ENCODE data around the gene PALB2. TPM values are rescaled to one million over a fixed set of nuclear protein-coding genes. Genes with fewer than 3 reads are reported as not detected.

Gene PALB2
- total and polyA plus RNA-seq, 9 of the 15 experiments (the other 6 are each of a cell fraction or from before 2014, with no cell fraction given), result 7.0 to 25.8 (median 15.2) TPM

DNA sequence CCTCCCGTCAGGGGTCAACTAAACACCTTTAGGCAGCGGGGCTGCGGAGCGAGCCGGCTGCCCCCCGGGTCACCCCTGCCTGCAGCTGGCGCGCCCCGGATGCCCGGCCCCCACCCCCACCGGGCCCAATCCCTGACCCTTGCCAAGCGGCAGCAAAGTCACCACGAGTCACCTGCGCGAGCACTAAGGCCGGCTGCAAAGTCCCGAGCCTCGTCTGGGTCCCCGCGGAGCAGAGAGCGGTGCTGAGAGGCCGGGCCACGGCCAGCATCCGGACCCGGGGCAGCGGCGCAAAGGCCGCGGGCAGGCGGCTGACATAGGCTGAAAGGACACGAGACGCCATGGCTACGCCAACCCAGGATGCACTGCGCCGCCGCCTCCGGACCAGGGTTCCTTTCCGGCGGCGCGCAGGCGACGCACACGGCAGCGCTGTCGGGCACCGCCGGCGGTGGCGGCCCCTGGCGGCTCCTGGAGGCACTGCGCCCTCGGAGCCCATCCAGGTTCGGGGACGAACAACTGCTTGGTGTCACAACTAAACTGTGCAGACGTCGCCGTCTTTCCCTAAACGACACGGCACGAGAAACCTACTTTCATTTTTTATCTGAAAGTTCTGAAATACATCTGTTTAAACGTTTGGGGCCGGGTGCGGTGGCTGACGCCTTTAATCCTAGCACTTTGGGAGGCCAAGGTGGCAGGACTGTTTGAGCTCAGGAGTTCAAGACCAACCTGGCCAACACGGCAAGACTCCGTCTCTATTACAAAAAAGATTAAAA, 45.0 kb downstream of the PALB2 start, which contains the start of gene NDUFAB1 (continued):
- TF ChIP-seq, protein P1, sequence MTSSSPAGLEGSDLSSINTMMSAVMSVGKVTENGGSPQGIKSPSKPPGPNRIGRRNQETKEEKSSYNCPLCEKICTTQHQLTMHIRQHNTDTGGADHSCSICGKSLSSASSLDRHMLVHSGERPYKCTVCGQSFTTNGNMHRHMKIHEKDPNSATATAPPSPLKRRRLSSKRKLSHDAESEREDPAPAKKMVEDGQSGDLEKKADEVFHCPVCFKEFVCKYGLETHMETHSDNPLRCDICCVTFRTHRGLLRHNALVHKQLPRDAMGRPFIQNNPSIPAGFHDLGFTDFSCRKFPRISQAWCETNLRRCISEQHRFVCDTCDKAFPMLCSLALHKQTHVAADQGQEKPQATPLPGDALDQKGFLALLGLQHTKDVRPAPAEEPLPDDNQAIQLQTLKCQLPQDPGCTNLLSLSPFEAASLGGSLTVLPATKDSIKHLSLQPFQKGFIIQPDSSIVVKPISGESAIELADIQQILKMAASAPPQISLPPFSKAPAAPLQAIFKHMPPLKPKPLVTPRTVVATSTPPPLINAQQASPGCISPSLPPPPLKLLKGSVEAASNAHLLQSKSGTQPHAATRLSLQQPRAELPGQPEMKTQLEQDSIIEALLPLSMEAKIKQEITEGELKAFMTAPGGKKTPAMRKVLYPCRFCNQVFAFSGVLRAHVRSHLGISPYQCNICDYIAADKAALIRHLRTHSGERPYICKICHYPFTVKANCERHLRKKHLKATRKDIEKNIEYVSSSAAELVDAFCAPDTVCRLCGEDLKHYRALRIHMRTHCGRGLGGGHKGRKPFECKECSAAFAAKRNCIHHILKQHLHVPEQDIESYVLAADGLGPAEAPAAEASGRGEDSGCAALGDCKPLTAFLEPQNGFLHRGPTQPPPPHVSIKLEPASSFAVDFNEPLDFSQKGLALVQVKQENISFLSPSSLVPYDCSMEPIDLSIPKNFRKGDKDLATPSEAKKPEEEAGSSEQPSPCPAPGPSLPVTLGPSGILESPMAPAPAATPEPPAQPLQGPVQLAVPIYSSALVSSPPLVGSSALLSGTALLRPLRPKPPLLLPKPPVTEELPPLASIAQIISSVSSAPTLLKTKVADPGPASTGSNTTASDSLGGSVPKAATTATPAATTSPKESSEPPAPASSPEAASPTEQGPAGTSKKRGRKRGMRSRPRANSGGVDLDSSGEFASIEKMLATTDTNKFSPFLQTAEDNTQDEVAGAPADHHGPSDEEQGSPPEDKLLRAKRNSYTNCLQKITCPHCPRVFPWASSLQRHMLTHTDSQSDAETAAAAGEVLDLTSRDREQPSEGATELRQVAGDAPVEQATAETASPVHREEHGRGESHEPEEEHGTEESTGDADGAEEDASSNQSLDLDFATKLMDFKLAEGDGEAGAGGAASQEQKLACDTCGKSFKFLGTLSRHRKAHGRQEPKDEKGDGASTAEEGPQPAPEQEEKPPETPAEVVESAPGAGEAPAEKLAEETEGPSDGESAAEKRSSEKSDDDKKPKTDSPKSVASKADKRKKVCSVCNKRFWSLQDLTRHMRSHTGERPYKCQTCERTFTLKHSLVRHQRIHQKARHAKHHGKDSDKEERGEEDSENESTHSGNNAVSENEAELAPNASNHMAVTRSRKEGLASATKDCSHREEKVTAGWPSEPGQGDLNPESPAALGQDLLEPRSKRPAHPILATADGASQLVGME (CRISPR knock-in tag; IDR thresholded peaks at IDR 0.05), result no peak
- no peak for TF ChIP-seq NCOA6 (IDR thresholded peaks at IDR 0.05)
- TF ChIP-seq, protein P2, sequence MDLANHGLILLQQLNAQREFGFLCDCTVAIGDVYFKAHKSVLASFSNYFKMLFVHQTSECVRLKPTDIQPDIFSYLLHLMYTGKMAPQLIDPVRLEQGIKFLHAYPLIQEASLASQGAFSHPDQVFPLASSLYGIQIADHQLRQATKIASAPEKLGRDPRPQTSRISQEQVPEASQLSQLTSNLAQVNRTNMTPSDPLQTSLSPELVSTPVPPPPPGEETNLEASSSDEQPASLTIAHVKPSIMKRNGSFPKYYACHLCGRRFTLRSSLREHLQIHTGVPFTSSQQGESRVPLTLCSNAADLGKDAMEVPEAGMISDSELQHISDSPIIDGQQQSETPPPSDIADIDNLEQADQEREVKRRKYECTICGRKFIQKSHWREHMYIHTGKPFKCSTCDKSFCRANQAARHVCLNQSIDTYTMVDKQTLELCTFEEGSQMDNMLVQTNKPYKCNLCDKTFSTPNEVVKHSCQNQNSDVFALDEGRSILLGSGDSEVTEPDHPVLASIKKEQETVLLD (IDR thresholded peaks at IDR 0.05), result no peak
- no peak for TF ChIP-seq ZBED1 (IDR thresholded peaks at IDR 0.05)
- TF ChIP-seq RBBP5 (IDR thresholded peaks at IDR 0.05; ENCODE audit: borderline replicate concordance, insufficient read depth, low read length, poor library complexity, severe bottlenecking), result peak; percentile 68
- TF ChIP-seq, protein P3, sequence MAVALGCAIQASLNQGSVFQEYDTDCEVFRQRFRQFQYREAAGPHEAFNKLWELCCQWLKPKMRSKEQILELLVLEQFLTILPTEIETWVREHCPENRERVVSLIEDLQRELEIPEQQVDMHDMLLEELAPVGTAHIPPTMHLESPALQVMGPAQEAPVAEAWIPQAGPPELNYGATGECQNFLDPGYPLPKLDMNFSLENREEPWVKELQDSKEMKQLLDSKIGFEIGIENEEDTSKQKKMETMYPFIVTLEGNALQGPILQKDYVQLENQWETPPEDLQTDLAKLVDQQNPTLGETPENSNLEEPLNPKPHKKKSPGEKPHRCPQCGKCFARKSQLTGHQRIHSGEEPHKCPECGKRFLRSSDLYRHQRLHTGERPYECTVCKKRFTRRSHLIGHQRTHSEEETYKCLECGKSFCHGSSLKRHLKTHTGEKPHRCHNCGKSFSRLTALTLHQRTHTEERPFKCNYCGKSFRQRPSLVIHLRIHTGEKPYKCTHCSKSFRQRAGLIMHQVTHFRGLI (CRISPR knock-in tag; IDR thresholded peaks at IDR 0.05), result no peak
- TF ChIP-seq ZNF778 (CRISPR knock-in tag; IDR thresholded peaks at IDR 0.05), result no peak
- TF ChIP-seq, protein P4, sequence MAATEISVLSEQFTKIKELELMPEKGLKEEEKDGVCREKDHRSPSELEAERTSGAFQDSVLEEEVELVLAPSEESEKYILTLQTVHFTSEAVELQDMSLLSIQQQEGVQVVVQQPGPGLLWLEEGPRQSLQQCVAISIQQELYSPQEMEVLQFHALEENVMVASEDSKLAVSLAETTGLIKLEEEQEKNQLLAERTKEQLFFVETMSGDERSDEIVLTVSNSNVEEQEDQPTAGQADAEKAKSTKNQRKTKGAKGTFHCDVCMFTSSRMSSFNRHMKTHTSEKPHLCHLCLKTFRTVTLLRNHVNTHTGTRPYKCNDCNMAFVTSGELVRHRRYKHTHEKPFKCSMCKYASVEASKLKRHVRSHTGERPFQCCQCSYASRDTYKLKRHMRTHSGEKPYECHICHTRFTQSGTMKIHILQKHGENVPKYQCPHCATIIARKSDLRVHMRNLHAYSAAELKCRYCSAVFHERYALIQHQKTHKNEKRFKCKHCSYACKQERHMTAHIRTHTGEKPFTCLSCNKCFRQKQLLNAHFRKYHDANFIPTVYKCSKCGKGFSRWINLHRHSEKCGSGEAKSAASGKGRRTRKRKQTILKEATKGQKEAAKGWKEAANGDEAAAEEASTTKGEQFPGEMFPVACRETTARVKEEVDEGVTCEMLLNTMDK (IDR thresholded peaks at IDR 0.05; ENCODE audit: borderline replicate concordance, insufficient read depth, low read depth, low read length, poor library complexity, severe bottlenecking), result peak; percentile 97
- TF ChIP-seq NFYB (IDR thresholded peaks at IDR 0.05; ENCODE audit: extremely low read depth, insufficient read length), result no peak
- TF ChIP-seq ELF4 (CRISPR knock-in tag; IDR thresholded peaks at IDR 0.05), result no peak
- TF ChIP-seq, protein P5, sequence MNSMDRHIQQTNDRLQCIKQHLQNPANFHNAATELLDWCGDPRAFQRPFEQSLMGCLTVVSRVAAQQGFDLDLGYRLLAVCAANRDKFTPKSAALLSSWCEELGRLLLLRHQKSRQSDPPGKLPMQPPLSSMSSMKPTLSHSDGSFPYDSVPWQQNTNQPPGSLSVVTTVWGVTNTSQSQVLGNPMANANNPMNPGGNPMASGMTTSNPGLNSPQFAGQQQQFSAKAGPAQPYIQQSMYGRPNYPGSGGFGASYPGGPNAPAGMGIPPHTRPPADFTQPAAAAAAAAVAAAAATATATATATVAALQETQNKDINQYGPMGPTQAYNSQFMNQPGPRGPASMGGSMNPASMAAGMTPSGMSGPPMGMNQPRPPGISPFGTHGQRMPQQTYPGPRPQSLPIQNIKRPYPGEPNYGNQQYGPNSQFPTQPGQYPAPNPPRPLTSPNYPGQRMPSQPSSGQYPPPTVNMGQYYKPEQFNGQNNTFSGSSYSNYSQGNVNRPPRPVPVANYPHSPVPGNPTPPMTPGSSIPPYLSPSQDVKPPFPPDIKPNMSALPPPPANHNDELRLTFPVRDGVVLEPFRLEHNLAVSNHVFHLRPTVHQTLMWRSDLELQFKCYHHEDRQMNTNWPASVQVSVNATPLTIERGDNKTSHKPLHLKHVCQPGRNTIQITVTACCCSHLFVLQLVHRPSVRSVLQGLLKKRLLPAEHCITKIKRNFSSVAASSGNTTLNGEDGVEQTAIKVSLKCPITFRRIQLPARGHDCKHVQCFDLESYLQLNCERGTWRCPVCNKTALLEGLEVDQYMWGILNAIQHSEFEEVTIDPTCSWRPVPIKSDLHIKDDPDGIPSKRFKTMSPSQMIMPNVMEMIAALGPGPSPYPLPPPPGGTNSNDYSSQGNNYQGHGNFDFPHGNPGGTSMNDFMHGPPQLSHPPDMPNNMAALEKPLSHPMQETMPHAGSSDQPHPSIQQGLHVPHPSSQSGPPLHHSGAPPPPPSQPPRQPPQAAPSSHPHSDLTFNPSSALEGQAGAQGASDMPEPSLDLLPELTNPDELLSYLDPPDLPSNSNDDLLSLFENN (IDR thresholded peaks at IDR 0.05; ENCODE audit: low read depth in 2 of 2, low read length in 2 of 2), result no peak

Measured in K562 (cell line).